ENCODE results near the gene MAGI1.

- TF ChIP-seq CTCF (IDR thresholded peaks at IDR 0.05) (no peak), ATF2 (CRISPR knock-in tag; IDR thresholded peaks at IDR 0.05; ENCODE audit: borderline replicate concordance, low read depth) (no peak), MAX (CRISPR knock-in tag; IDR thresholded peaks at IDR 0.05) (no peak), NFYB (CRISPR knock-in tag; conservative IDR thresholded peaks at IDR 0.05; ENCODE audit: low read depth) (no peak)
Measured at GRCh38 chr3:65927576-65927975, 111.1 kb downstream of the MAGI1 start.

All from WTC11 (cell line).